Colonic mucosa (tissue), 4 donors: ENCODE data around the gene DYNC1I2. TPM values are rescaled to one million over a fixed set of nuclear protein-coding genes. Genes with fewer than 3 reads are reported as not detected.
A peak's percentile ranks its signal among the peaks of the same experiment; 100 is the strongest.

Experiments
- DNase-seq: peaks from one replicate; pipeline ENCODE4 v3.0.0-alpha.2; 2020
- H3K27ac ChIP-seq: fragments of 200-600 bp; one replicate; pipeline ENCODE4 v1.8.0; 2021
- H3K27me3 ChIP-seq: fragments of 200-600 bp; one replicate; pipeline ENCODE4 v1.8.0; 2021
- H3K36me3 ChIP-seq: fragments of 200-600 bp; one replicate; pipeline ENCODE4 v1.8.0; 2021
- H3K4me1 ChIP-seq: fragments of 200-600 bp; one replicate; pipeline ENCODE4 v1.8.0; 2021; ENCODE audit warnings: mild to moderate bottlenecking
- H3K4me3 ChIP-seq: fragments of 200-600 bp; one replicate; pipeline ENCODE4 v1.8.0; 2021
- H3K9ac ChIP-seq, 2 donors: one replicate each; pipeline ENCODE4 v1.7.0; 2013; ENCODE audit warnings: control low read depth in 2 of 2, low read depth in 2 of 2, low read length in 2 of 2
- H3K9me3 ChIP-seq: fragments of 200-600 bp; one replicate; pipeline ENCODE4 v1.8.0; 2021
- intact Hi-C: fragments of 100-400 bp; cut with DNase I; formaldehyde crosslinking; loops from one replicate; pipeline ENCODE4 v1.14.1; 2022
- total RNA-seq, 2 donors: library from RNA; stranded (reverse); fragmentation: NEBNext Ultra II Directional in 1 of 2; extraction: Animal tissue kit (Norgen Biotek cat#: 25700) in 1 of 2; gene quantifications; one replicate each; pipeline ENCODE4 v1.2.1, GENCODE V29; 2021
- TF ChIP-seq, protein P1 (sequence below): fragments of 200-600 bp; IDR thresholded peaks from one replicate; pipeline ENCODE4 v1.8.0; 2022; ENCODE audit warnings: antibody characterized with exemption, mild to moderate bottlenecking
- donor health status: healthy.
- donor health status: DM: no; HTN: no; CAD: no.
- donor health status: DM: no; HTN: no; CAD: no.

Gene DYNC1I2
- 100 to 1,000 TPM in 1 of 2 donors, 10 to 100 TPM in 1; 88.3 to 107 TPM for total RNA-seq

DNA sequence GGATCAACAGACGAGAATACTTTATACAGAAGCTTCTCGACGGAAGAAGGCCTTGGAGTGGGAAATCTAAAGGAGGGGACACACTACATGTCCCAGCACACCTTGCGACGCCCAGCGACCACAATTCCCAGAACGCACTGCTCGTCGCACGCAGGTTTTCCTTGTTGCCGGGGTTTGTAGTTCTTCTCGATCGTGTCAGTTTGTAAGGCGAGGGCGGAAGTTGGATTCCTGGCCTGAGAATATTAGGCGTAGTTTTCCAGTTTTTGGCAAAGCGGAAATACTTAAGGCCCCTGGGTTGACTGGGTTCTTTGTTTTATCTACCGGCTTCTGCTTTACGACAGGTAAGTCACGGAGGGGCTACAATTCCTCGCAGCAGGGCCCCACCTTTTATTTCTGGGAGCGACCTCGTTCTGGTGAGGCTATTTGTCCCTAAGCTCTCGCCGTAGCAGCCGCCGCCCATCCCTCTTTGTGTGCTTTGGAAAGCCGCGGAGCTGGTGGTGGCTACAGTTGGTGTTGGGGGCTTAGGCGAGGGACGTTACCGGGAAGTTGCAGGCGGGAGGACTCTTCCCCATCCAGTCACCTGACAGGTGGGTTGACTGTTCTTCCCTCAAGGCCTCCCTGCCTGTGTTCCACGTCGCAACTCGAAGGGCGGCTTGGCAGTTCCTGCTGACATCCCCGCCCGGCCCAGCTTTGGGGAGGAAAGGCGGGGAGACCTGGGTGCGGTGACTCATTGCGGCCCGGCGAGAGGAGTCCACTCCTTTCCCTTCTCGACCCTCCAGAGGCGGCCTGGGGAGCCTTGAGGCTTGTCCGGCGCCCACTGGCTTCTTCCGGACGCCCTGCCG is at the start of gene DYNC1I2:
TSS of gene DYNC1I2 (plus strand) at position 183 of the 842 bp plus-strand sequence. CDS start 2,687 bp downstream, outside the sequence.
- peak within 1 kb of the TSS; percentile 75 for H3K4me3 ChIP-seq
- TF ChIP-seq, protein P1, sequence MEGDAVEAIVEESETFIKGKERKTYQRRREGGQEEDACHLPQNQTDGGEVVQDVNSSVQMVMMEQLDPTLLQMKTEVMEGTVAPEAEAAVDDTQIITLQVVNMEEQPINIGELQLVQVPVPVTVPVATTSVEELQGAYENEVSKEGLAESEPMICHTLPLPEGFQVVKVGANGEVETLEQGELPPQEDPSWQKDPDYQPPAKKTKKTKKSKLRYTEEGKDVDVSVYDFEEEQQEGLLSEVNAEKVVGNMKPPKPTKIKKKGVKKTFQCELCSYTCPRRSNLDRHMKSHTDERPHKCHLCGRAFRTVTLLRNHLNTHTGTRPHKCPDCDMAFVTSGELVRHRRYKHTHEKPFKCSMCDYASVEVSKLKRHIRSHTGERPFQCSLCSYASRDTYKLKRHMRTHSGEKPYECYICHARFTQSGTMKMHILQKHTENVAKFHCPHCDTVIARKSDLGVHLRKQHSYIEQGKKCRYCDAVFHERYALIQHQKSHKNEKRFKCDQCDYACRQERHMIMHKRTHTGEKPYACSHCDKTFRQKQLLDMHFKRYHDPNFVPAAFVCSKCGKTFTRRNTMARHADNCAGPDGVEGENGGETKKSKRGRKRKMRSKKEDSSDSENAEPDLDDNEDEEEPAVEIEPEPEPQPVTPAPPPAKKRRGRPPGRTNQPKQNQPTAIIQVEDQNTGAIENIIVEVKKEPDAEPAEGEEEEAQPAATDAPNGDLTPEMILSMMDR: no peak
- no peaks in the 10 kb centered on the region for H3K27me3 ChIP-seq
- H3K27ac ChIP-seq: peak within 1 kb of the TSS; percentile 75
- intact Hi-C loops: no loop called here
- no peaks in the 10 kb centered on the region for H3K36me3 ChIP-seq
- H3K4me1 ChIP-seq: peaks cover 8% of the 10 kb centered on the region
- H3K9me3 ChIP-seq: no peaks in the 10 kb centered on the region
- peak; percentile 94 for DNase-seq
- H3K9ac ChIP-seq: peak within 1 kb of the TSS; percentile 76 to 82

DNA sequence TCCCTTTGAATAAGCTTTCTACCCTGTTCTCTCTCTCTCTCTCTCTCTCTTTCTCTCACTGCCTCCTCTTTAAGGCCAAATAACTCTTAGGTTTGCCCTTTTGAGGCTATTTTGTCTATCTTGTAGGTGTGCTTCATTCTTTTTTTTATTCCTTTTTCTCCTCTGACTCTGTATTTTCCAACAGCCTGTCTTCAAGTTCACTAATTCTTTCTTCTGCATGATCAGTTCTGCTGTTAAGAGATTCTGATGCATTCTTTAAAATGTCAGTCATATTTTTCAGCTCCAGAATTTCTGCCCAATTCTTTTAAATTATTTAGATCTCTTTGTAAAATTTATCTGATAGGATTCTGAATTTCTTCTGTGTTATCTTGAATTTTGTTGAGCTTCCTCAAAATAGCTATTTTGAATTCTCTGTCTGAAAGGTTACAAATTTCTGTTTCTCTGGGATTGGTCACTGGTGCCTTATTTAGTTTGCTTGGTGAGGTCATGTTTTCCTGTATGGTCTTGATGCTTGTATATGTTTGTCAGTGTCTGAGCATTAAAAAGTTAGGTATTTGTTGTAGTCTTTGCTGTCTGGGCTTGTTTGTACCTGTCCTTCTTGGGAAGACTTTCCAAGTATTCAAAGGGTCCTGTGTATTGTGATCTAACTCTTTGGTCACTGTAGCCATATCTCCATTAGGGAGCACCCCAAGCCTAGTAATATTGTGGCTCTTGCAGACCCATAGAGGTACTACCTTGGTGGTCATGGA is 35.4 kb upstream of the DYNC1I2 start:
- intact Hi-C loops: no loop called here
- Histone ChIP-seq H3K4me3 (no peak overlapping the region), H3K36me3 (no peaks in the 10 kb centered on the region), H3K27ac (no peak overlapping the region), H3K4me1 (no peaks in the 10 kb centered on the region), H3K27me3 (no peaks in the 10 kb centered on the region), H3K9ac (no peak overlapping the region), H3K9me3 (no peaks in the 10 kb centered on the region)
- TF ChIP-seq, protein P1: no peak
- no peak for DNase-seq

DNA sequence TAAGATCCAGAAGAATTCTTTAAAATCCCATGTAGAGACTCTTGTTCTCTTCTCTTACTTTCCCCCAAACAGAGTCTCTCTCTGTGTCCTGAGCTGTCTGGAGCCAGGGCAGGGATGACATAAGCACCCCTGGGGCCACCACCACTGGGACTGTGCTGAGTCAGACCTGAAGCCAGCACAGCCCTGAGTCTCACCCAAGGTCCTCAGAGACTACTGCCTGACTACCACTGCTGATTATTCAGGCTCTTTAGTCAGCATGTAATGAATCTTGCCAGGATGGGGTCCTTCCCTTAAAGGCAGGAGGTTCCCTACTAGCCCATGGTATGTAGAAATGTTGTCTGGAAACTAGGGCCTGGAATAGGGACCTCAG is 34.9 kb upstream of the DYNC1I2 start:
- no peaks in the 10 kb centered on the region for H3K9me3 ChIP-seq
- no peaks in the 10 kb centered on the region for H3K27me3 ChIP-seq
- TF ChIP-seq, protein P1: no peak
- no peak overlapping the region for H3K9ac ChIP-seq
- no peak for DNase-seq
- H3K36me3 ChIP-seq: no peaks in the 10 kb centered on the region
- H3K27ac ChIP-seq: no peak overlapping the region
- no peak overlapping the region for H3K4me3 ChIP-seq
- intact Hi-C loops: no loop called here
- H3K4me1 ChIP-seq: no peaks in the 10 kb centered on the region

DNA sequence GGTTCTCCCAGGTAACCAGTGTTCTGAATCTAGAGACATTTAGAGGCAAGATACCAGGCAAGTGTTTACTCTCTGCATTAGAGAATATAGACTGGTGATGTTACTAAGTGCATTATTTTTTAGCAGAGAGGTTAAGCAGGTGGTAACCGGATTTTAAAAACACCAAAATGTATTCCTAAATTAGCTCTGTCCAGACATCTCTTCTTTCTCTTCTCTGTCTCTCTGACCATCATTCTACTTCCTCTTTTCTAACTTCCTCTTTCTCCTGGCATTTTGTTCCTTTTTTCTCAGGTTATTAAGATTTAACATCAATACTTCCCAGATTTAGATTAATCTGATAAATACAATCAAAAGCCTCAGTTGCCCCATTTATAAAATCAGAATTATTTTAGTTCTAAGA is 31.7 kb upstream of the DYNC1I2 start:
- Histone ChIP-seq H3K27ac (no peak overlapping the region), H3K27me3 (no peaks in the 10 kb centered on the region), H3K4me3 (no peak overlapping the region), H3K36me3 (no peaks in the 10 kb centered on the region), H3K9me3 (no peaks in the 10 kb centered on the region), H3K9ac (no peak overlapping the region), H3K4me1 (no peaks in the 10 kb centered on the region)
- intact Hi-C loops: no loop called here
- TF ChIP-seq, protein P1: no peak
- DNase-seq: no peak

DNA sequence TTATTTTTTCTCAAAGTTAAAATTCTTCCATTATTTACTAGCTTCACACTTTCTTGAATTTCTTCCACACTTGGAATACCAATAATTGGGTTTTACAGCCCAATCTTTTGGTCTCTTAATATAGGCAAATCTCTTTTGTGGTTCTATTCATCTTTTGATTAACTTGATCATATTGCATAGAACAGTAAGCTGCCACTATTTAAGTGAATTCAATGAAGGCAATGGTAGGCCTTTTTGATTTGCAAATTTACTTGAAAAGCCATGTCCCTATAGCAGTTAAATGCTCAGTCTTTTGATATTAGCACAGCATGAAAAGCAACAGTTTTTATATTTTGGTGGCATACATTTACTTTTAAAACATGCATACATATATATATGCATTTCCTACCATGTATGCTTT is 20.2 kb upstream of the DYNC1I2 start:
- Histone ChIP-seq H3K27me3 (no peaks in the 10 kb centered on the region), H3K9ac (no peak overlapping the region), H3K4me1 (no peaks in the 10 kb centered on the region), H3K27ac (no peak overlapping the region), H3K36me3 (no peaks in the 10 kb centered on the region), H3K4me3 (no peak overlapping the region), H3K9me3 (no peaks in the 10 kb centered on the region)
- intact Hi-C loops: no loop called here
- TF ChIP-seq, protein P1: no peak
- no peak for DNase-seq
